HG03045 (cell line): ENCODE results near the gene OR4X2.
"Not testable (repeated sequence)": the region's sequence is repeated elsewhere in the genome, so short reads cannot be mapped to it uniquely, and the experiment has no call there.

Source experiments
- ATAC-seq: cut with Tn5 transposase; IDR thresholded peaks from one replicate; pipeline ENCODE4 v1.9.1; 2021; ENCODE audit warnings: mild to moderate bottlenecking, moderate library complexity; ENCODE audit not compliant: unreplicated experiment

The OR4X2 gene

GRCh38 chr11:48244804-48245203 is at the start of gene OR4X2:
OR4X2 (plus strand) TSS chr11:48245104; CDS start chr11:48245104, 0 bp downstream.
- ATAC-seq: no peak

- no peak for ATAC-seq
Measured at GRCh38 chr11:48207881-48208280, 37.0 kb upstream of the OR4X2 start.

- ATAC-seq: no peak
Measured at GRCh38 chr11:48210052-48210451, 34.9 kb upstream of the OR4X2 start.

GRCh38 chr11:48216510-48216909 is 28.4 kb upstream of the OR4X2 start, which contains the start of gene OR4B1:
OR4B1 (plus strand) TSS chr11:48216810; CDS start chr11:48216810, 0 bp downstream.
- ATAC-seq: no peak

GRCh38 chr11:48228761-48229160 is 16.1 kb upstream of the OR4X2 start:
- no peak for ATAC-seq

GRCh38 chr11:48230057-48230456 is 14.8 kb upstream of the OR4X2 start:
- ATAC-seq: not testable (repeated sequence)

- no peak for ATAC-seq
Measured at GRCh38 chr11:48237727-48238126, 7.2 kb upstream of the OR4X2 start.

GRCh38 chr11:48242501-48242900 is 2.4 kb upstream of the OR4X2 start:
- no peak for ATAC-seq

- no peak for ATAC-seq
Measured at GRCh38 chr11:48248902-48249301, 4.0 kb downstream of the OR4X2 start.

GRCh38 chr11:48261600-48261999 is 16.7 kb downstream of the OR4X2 start:
- no peak for ATAC-seq

GRCh38 chr11:48263423-48263911 is 18.6 kb downstream of the OR4X2 start, which contains the start of gene OR4X1:
OR4X1 (plus strand) TSS chr11:48263861; CDS start chr11:48263861, 0 bp downstream.
- ATAC-seq: no peak

GRCh38 chr11:48270621-48271020 is 25.7 kb downstream of the OR4X2 start:
- no peak for ATAC-seq

- no peak for ATAC-seq
Measured at GRCh38 chr11:48272606-48273005, 27.7 kb downstream of the OR4X2 start.
